GM18517 (cell line): ENCODE results near the gene CCR2.

Experiments
- ATAC-seq: cut with Tn5 transposase; IDR thresholded peaks from one replicate; pipeline ENCODE4 v1.9.1; 2021; ENCODE audit warnings: mild to moderate bottlenecking, moderate library complexity; ENCODE audit not compliant: unreplicated experiment

The CCR2 gene

DNA sequence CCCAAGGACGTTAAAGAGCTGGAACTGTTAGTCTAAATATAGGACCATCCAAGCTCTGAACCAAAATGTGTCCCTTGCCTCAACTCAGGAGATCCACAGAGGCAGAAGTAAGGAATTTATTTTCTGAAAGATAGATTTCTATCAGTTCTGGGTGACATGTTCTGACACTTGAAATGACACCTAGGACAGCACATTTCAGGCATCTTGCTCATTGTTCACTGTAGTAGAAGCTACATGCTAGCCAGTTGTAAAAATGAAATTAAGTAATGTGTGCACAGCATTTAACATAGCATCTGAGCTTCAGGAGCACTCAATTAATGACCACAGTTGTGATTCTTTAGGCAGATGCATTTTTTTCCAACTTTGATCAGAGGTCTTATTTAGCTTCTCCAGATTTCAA, 567 bp downstream of the CCR2 start:
- ATAC-seq: no peak

DNA sequence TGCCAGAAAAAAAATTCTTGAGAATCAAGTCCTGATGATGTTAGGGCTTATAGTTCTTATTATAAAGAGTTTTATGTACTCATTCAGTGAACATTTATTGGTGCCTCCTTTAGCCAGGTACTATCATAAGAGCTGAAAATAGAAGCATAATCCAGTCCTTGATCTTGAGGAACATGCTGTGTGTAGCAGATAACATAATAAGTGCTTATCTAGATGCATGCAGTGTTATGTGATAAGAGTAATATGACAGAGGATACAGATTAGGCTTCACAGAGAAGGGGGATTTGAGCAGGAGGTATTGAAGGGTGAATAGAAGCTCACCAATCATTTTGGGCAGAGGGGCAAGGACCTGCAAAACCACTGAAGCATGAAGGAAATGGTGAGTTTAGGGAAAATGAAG, 1.1 kb downstream of the CCR2 start:
- no peak for ATAC-seq

DNA sequence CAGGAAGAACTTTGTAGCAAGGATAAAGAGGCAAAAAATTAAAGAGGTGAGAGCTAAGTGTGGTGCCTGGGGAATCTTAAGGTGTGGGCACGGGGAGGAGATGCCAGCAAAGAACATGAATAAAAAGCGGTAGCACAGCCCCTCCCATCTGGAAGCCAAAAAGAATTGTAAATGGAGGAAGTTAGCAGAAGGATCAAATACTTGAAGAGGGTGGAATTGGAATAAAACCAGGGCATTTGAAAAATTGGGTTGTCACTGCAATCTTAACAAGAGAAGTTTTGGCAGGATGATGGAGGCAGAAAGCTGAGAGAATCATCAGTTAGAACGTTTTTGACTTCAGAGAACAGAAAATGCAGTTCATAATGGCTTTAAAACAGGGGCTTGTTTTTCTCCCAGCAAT, 2.4 kb downstream of the CCR2 start:
- ATAC-seq: no peak

DNA sequence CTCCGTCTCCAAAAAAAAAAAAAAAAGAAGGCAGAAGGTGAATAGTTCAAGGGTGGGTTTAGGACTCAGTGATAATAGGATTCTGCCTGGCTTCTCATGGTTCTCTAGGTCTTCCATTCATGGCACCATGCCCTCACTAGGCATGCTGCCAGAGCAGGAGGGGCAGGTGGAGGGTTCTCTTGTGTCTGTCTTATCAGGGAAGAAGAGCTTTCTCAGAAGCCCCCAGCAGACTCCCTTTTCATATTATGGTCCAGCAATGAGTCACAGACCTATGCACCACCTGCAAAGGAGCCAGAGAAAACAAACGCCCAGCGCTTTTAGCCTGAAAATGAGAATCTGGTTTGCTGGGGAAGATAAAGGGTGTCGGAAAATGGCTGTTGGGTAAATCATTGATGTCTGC, 3.0 kb downstream of the CCR2 start:
- ATAC-seq: no peak

DNA sequence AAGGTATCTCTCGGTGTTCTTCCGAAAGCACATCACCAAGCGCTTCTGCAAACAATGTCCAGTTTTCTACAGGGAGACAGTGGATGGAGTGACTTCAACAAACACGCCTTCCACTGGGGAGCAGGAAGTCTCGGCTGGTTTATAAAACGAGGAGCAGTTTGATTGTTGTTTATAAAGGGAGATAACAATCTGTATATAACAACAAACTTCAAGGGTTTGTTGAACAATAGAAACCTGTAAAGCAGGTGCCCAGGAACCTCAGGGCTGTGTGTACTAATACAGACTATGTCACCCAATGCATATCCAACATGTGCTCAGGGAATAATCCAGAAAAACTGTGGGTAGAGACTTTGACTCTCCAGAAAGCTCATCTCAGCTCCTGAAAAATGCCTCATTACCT, 4.6 kb downstream of the CCR2 start:
- ATAC-seq: no peak

DNA sequence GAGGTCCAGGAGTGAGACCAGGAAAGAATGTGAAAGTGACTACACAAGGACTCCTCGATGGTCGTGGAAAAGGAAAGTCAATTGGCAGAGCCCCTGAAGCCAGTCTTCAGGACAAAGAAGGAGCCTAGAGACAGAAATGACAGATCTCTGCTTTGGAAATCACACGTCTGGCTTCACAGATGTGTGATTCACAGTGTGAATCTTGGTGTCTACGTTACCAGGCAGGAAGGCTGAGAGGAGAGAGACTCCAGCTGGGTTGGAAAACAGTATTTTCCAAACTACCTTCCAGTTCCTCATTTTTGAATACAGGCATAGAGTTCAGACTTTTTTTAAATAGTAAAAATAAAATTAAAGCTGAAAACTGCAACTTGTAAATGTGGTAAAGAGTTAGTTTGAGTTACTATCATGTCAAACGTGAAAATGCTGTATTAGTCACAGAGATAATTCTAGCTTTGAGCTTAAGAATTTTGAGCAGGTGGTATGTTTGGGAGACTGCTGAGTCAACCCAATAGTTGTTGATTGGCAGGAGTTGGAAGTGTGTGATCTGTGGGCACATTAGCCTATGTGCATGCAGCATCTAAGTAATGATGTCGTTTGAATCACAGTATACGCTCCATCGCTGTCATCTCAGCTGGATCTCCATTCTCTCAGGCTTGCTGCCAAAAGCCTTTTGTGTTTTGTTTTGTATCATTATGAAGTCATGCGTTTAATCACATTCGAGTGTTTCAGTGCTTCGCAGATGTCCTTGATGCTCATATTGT, 6.0 kb downstream of the CCR2 start:
- peak; percentile 60 for ATAC-seq

DNA sequence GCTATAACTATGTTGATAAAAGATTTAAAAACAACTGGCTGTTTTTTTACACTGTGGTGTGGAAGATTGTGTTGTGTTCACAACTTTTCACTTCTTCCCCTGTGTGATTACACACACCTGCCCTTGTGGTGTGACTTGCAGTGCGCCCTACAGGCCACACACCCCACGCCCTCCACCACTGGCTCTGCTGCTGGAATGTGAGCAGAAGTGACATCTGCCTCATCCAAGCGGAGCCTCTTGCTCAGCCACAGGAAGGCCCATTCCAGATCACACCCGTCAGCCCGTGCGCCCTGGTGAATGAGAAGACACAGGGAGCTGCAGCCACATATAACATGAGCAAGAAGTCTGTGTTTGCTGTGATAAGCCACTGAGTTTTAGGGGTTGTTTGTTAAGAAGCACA, 7.0 kb downstream of the CCR2 start:
- no peak for ATAC-seq

DNA sequence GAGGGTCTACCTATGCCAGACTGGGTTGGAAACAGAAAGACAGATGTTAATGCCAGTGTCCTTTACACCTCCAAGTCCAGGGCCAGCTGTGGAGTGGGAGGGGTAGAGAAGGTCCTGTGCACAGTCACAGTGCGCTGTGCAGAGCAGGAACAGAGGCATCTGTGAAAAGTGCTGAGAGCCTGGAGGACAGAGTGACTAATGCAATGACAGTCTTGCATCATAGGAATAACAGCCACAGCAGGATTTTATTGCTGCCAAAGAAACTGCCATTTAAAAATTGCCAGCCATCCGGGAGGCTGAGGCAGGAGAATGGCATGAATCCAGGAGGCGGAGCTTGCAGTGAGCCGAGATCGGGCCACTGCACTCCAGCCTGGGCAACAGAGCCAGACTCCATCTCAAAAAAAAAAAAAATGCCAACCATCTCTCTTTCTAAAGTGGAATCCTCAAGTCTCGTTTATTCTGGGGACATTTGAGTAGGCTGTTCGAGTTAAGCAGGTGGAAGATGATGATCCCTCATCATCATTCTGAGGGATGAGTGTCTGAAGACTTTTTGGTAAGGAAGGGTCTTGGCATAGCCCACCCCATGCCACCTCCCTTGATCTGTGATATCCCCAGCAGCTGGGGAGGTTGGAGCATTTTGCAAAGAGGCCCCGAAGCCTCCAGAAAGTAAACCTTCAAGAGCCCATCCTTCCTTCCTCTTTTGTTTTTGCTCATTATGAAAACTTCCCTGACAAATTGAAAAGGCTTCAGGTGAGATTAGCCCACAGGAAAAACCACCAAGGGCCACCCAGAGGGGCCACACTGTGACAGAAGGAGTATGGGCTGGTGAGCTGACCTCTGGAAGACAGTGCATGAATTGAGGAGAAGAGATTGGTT, 7.7 kb downstream of the CCR2 start:
- ATAC-seq: no peak

DNA sequence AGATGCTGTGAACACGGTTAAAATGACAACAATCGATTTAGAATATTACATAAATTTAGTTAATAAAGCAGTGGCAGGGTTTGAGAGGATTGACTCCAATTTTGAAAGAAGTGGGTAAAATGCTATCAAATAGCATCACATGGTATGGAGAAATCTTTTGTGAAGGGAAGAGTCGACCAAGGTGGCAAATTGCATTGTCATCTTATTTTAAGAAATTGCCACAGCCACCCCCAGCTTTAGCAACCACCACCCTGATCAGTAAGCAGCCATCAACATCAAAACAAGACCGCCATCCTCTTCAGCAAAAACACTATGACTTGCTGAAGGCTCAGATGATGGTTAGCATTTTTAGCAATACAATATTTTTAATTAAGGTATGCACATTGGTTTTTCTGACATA, 11.1 kb downstream of the CCR2 start:
- no peak for ATAC-seq

DNA sequence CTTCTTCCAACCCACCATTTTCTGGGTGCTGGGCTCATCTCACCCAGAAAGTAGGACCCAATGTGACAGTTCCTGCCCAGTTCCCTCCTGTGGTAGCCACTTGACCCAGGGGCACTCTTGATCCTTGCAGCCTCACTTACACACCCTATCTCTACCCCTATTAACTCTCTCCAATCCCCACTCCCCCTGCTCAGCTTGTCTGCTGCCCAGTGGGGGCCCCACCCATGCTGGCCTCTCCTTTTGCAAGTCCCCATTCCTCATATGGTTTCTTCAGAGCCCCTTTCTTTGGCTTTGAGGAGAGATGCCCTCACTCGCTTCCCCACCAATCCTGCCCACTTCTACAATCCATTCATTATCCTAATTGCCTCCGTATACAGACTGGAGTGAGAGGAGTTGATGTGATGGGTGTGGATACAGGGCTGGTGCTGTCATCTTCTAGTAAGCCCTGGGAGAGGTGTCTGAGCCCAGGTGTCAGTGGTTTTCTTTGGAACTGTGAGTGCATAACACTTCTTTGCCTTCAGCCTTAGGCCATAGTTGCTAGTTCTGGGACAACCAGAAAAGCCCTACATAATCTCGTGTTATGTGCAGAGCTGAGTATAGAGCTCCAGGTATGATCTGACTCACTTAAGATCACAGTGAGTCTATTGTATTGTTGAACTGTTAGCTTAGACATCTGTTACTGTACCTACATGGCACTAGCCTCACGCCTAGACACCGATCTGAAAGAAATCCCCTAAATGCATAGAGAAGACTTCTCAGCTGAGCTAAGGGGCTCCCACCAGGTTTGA, 12.0 kb downstream of the CCR2 start:
- ATAC-seq: no peak

DNA sequence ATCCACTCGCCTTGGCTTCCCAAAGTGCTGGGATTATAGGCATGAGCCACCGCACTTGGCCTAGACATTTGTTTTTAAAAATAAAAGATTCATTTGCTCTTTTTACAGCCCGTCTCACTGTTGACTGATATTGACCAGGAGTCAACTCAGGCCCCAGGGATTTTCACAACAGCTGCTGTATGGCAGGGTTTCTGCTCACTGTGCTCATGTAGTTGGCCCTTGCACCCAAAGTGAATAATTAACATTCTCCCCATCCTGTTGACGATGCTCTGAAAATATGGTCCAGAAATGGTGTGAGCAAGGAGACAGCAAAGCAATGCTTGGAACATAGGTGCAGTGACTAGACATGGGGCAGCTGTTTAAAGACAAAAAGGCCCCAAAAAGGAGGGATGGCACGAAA, 13.9 kb downstream of the CCR2 start:
- ATAC-seq: no peak

DNA sequence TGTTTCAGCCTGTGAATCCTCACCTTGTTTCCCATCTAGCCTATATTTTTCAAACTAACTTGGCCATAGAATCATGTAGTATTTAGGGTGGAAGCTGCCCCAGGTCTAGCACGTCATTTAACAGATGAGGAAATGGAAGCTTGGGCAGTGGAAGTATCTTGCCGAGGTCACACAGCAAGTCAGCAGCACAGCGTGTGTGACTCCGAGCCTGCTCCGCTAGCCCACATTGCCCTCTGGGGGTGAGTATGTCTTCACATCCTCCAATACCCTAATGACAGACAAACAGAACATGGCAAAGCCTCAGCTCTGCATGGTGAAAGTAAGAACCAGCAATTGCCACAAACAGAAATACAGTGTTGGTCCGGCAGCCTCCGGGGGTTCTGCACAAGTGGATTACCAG, 14.7 kb downstream of the CCR2 start:
- no peak for ATAC-seq

DNA sequence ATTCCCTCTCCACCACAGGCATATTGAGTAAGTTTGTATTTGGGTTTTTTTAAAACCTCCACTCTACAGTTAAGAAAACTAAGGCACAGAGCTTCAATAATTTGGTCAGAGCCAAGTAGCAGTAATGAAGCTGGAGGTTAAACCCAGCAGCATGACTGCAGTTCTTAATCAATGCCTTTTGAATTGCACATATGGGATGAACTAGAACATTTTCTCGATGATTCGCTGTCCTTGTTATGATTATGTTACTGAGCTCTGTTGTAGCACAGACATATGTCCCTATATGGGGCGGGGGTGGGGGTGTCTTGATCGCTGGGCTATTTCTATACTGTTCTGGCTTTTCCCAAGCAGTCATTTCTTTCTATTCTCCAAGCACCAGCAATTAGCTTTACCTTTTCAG, 15.2 kb downstream of the CCR2 start:
- ATAC-seq: no peak

DNA sequence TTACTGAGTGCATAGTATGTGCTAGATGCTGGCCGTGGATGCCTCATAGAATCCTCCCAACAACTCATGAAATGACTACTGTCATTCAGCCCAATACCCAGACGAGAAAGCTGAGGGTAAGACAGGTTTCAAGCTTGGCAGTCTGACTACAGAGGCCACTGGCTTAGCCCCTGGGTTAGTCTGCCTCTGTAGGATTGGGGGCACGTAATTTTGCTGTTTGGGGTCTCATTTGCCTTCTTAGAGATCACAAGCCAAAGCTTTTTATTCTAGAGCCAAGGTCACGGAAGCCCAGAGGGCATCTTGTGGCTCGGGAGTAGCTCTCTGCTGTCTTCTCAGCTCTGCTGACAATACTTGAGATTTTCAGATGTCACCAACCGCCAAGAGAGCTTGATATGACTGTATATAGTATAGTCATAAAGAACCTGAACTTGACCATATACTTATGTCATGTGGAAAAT, 15.8 kb downstream of the CCR2 start:
- peak; percentile 70 for ATAC-seq

DNA sequence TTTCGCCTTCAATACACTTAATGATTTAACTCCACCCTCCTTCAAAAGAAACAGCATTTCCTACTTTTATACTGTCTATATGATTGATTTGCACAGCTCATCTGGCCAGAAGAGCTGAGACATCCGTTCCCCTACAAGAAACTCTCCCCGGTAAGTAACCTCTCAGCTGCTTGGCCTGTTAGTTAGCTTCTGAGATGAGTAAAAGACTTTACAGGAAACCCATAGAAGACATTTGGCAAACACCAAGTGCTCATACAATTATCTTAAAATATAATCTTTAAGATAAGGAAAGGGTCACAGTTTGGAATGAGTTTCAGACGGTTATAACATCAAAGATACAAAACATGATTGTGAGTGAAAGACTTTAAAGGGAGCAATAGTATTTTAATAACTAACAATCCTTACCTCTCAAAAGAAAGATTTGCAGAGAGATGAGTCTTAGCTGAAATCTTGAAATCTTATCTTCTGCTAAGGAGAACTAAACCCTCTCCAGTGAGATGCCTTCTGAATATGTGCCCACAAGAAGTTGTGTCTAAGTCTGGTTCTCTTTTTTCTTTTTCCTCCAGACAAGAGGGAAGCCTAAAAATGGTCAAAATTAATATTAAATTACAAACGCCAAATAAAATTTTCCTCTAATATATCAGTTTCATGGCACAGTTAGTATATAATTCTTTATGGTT, 17.1 kb downstream of the CCR2 start, which contains the start of gene CCR5:
CCR5 (plus strand) TSS at position 108 of the 680 bp plus-strand sequence. CDS start 1,957 bp downstream, outside the sequence.
- ATAC-seq: no peak

DNA sequence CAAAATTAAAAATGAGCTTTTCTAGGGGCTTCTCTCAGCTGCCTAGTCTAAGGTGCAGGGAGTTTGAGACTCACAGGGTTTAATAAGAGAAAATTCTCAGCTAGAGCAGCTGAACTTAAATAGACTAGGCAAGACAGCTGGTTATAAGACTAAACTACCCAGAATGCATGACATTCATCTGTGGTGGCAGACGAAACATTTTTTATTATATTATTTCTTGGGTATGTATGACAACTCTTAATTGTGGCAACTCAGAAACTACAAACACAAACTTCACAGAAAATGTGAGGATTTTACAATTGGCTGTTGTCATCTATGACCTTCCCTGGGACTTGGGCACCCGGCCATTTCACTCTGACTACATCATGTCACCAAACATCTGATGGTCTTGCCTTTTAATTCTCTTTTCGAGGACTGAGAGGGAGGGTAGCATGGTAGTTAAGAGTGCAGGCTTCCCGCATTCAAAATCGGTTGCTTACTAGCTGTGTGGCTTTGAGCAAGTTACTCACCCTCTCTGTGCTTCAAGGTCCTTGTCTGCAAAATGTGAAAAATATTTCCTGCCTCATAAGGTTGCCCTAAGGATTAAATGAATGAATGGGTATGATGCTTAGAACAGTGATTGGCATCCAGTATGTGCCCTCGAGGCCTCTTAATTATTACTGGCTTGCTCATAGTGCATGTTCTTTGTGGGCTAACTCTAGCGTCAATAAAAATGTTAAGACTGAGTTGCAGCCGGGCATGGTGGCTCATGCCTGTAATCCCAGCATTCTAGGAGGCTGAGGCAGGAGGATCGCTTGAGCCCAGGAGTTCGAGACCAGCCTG, 17.8 kb downstream of the CCR2 start:
- ATAC-seq: no peak

DNA sequence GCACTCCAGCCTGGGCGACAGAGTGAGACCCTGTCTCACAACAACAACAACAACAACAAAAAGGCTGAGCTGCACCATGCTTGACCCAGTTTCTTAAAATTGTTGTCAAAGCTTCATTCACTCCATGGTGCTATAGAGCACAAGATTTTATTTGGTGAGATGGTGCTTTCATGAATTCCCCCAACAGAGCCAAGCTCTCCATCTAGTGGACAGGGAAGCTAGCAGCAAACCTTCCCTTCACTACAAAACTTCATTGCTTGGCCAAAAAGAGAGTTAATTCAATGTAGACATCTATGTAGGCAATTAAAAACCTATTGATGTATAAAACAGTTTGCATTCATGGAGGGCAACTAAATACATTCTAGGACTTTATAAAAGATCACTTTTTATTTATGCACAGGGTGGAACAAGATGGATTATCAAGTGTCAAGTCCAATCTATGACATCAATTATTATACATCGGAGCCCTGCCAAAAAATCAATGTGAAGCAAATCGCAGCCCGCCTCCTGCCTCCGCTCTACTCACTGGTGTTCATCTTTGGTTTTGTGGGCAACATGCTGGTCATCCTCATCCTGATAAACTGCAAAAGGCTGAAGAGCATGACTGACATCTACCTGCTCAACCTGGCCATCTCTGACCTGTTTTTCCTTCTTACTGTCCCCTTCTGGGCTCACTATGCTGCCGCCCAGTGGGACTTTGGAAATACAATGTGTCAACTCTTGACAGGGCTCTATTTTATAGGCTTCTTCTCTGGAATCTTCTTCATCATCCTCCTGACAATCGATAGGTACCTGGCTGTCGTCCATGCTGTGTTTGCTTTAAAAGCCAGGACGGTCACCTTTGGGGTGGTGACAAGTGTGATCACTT, 18.8 kb downstream of the CCR2 start:
- no peak for ATAC-seq

DNA sequence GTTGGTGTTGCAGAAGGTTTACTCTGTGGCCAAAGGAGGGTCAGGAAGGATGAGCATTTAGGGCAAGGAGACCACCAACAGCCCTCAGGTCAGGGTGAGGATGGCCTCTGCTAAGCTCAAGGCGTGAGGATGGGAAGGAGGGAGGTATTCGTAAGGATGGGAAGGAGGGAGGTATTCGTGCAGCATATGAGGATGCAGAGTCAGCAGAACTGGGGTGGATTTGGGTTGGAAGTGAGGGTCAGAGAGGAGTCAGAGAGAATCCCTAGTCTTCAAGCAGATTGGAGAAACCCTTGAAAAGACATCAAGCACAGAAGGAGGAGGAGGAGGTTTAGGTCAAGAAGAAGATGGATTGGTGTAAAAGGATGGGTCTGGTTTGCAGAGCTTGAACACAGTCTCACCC, 20.8 kb downstream of the CCR2 start:
- no peak for ATAC-seq

DNA sequence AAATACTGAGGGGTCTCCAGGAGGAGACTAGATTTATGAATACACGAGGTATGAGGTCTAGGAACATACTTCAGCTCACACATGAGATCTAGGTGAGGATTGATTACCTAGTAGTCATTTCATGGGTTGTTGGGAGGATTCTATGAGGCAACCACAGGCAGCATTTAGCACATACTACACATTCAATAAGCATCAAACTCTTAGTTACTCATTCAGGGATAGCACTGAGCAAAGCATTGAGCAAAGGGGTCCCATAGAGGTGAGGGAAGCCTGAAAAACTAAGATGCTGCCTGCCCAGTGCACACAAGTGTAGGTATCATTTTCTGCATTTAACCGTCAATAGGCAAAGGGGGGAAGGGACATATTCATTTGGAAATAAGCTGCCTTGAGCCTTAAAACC, 21.3 kb downstream of the CCR2 start:
- ATAC-seq: no peak
